Measurements from ENCODE around the gene SYT3.

SYT3 gene, protein sequence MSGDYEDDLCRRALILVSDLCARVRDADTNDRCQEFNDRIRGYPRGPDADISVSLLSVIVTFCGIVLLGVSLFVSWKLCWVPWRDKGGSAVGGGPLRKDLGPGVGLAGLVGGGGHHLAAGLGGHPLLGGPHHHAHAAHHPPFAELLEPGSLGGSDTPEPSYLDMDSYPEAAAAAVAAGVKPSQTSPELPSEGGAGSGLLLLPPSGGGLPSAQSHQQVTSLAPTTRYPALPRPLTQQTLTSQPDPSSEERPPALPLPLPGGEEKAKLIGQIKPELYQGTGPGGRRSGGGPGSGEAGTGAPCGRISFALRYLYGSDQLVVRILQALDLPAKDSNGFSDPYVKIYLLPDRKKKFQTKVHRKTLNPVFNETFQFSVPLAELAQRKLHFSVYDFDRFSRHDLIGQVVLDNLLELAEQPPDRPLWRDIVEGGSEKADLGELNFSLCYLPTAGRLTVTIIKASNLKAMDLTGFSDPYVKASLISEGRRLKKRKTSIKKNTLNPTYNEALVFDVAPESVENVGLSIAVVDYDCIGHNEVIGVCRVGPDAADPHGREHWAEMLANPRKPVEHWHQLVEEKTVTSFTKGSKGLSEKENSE

GRCh38 chr19:50639121-50640112 lies at the start of gene SYT3:
Gene SYT3 (minus strand): TSS chr19:50639881. CDS start chr19:50637411, 2,470 bp downstream.
- no peak for DNase-seq

DNA sequence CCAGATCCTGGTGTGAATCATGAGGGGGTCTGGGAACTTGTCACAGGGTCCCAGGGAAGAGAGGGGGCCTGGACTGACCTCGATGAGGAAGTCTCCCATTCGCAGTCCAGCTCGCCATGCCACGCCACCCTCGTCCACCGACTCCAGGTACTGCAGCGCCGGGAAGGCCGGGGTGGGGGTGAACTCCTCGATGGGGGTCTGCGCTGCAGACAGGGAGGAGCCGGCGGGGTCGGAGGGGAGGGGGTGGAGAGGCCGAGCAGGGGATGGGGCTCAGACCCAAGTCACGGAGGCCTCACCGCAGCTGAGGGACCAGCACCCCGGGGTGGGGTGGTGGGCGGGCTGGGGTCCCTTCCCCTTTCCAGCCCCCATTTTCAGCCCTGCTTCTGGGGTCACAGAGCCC lies 49.1 kb upstream of the SYT3 start:
- DNase-seq = no peak

GRCh38 chr19:50686310-50687032 lies 46.8 kb upstream of the SYT3 start:
- DNase-seq = no peak

DNA sequence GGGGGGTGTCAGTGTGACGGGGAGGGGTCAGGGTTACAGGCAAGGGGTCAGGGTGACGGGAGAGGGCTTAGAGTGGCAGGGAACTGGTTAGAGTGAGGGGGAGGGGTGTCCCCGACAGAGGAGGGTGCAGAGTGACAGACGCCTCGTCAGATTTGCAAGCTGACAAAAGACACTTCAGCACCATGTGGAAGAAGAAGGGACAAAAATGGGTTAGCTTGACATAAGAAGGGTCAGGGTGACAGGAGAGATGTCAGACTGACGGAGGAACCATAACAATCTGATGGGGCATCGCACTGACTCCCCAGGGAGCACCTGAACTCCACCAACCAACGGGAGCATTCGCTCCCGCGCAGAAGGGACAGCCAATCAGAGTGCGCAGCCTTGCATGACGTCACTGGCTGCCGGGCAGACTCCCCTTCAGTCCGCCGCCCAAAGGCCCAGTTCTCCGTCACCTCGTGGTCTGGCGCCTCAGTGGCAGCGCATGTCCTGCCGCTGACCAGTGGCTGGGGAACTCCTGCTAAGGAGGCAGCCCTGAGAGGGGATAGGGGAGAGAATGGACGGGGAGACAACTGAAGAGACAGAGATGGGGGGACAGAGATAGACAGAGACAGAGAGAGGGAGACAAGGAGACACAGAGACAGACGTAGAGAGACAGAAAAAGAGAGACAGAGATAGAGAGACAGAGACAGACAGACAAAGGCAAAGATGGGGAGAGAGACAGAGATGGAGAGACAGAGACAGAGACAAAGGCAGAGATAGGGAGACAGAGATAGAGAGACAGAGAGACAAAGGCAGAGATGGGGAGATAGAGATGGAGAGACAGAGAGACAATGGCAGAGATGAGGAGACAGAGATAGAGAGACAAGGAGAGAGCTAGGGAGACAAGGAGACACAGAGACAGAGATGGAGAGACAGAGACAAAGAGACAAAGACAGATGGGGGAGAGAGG lies 39.8 kb upstream of the SYT3 start:
- no peak for DNase-seq

DNA sequence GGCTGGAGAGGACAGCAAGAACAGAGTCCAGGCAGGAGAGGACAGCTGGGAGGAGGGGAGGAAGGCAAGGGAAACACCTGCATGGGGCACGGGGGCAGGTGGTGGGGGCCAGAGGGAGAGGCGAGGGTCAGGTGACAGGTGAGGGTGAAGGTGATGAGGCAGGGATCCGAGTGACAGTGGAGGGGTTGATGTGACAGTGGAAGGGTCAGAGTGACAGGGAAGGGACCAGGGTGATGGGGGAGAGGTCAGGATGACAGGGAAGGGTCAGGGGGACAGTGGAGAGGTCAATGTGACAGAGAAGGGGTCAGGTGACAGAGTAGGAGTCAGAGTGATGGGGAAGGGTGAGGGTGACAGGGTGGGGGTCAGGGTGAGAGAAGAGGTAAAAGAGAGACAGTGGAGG lies 38.6 kb upstream of the SYT3 start:
- DNase-seq = no peak

- no peak for DNase-seq
Measured at GRCh38 chr19:50677636-50678035, 38.0 kb upstream of the SYT3 start.

- DNase-seq = no peak
Measured at GRCh38 chr19:50676625-50677197, 37.0 kb upstream of the SYT3 start.

- DNase-seq = no peak
Measured at GRCh38 chr19:50673118-50673517, 33.4 kb upstream of the SYT3 start.

- DNase-seq = no peak
Measured at GRCh38 chr19:50670102-50670380, 30.4 kb upstream of the SYT3 start.

DNA sequence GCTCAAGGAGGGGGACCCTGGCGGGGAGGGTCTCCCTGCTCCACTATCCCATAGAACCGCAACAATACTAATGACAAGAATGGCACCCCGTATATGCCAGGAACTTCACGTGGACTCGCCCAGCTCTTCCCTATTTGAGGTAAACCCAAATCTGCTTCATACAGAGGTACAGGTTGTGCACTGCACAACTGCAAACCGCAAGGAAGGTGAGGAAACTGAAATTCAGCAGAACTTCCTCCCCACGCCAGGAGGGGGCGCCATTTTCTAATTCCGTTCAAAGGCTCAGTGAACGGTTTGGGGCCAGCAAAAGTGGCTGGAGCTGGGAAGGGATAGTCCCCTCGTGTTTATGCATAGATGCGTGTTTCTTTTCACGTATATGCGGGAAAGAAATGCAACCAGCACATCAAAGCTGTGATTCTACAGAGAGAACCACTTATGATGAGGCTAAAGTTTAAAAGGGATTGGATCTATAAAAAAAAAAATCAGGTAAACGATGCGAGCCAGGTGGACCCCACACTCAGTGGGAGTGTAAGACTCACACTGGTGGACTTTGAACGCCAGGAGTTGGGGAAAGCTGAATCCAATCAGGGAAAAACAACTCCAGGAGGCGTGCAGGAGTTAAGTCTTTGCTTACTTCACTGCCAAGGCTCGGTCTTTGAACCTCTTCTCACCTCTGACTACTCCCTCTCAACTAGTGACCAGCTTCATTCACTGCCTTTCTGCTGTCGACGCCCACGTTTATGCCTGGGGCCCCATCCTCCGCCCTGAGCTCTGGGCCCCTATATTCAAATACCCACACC lies 29.8 kb upstream of the SYT3 start:
- no peak for DNase-seq

DNA sequence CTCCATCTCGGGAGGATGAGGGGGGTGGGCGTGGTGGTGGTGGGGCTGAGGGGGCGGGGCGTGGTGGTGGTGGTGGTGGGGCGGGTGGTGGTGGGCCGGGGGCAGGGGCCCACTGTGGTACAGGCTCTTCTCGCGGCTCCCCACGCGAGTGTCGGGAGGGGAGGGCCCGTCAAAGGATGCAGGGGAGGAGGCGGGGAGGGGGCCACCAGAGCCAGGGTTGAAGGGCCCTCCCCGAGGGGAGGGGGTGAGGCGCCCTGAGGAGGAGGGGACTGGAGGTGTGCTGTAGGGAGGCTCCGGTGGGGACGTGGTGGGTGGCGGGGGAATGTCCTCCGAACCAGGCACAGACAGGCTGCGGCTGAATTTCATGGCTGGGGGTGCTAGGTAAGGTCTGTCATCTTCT lies 29.2 kb upstream of the SYT3 start:
- no peak for DNase-seq

GRCh38 chr19:50668416-50668815 lies 28.7 kb upstream of the SYT3 start:
- no peak for DNase-seq

- no peak for DNase-seq
Measured at GRCh38 chr19:50667759-50668231, 28.1 kb upstream of the SYT3 start.

GRCh38 chr19:50667177-50667758 lies 27.6 kb upstream of the SYT3 start:
- no peak for DNase-seq

GRCh38 chr19:50666346-50667176 lies 26.9 kb upstream of the SYT3 start:
- DNase-seq = no peak

- no peak for DNase-seq
Measured at GRCh38 chr19:50664204-50664603, 24.5 kb upstream of the SYT3 start.

- no peak for DNase-seq
Measured at GRCh38 chr19:50663482-50663790, 23.8 kb upstream of the SYT3 start.

DNA sequence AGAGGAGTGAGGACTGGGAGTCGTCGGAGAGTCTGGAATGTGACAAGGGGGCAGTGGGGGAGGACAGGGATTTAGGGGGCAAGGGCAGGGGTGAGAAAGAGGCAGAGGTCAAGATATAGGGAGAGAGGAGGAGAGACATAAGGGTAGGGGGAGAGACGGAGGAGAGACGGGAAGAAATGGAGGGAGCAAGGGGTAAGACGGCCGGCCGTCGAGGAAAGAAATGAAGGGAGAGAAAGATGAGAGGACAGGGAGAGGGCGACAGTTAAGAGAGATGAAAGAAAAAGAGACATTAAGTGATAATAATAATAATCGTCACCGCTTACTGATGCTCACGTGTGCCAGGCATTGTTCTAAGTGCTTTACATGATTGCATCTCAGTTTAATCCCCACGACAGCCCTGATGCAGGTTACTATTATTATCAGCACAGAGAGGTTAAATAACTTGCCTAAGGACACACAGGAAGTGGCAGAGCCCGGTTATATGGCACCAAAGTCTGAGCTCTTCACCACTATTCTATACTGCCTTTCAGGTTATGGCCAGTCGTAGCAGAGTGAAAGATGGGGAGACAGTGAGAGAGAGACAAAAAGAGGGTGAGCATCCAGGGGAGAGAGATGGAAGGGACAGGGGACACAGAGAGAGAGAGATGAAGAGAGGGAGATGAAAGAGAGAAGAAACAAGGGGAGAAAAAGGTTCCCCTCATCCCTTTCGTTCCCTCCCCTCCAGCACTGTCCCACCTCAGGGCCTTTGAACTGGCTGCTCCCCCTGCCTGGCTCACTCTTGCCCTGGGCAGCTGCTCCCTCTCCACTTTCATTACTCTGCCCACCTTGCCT lies 23.2 kb upstream of the SYT3 start:
- DNase-seq = no peak

Data from cortex of kidney (tissue), 1 donor.